ENCODE data around the gene SETD3. TPM values are rescaled to one million over a fixed set of nuclear protein-coding genes. Genes with fewer than 3 reads are reported as not detected.

SETD3 gene
- total and polyA plus RNA-seq, 9 donors, result 27.9 to 133 (median 79.2) TPM

- Histone ChIP-seq H3K36me3 (no peaks in the 10 kb centered on the region), H3K27me3 (no peaks in the 10 kb centered on the region), H3K27ac (no peak overlapping the region), H3K9me3 (no peaks in the 10 kb centered on the region), H3K4me1 (ENCODE audit: insufficient read depth) (no peaks in the 10 kb centered on the region), H3K4me3 (no peak overlapping the region)
- intact Hi-C loops (cut with DNase I), result no loop called here
- 88 to 91% (median 91%) methylated on average over 5 of the region's 5 CpGs for WGBS, 3 donors
- TF ChIP-seq POLR2A (IDR thresholded peaks at IDR 0.05) (no peak), EP300 (IDR thresholded peaks at IDR 0.05) (no peak), CTCF (IDR thresholded peaks at IDR 0.05) (no peak)
- DNase-seq, result no peak
These were observed 120.8 kb downstream of the SETD3 start for GRCh38 chr14:99359906-99360305.

DNA sequence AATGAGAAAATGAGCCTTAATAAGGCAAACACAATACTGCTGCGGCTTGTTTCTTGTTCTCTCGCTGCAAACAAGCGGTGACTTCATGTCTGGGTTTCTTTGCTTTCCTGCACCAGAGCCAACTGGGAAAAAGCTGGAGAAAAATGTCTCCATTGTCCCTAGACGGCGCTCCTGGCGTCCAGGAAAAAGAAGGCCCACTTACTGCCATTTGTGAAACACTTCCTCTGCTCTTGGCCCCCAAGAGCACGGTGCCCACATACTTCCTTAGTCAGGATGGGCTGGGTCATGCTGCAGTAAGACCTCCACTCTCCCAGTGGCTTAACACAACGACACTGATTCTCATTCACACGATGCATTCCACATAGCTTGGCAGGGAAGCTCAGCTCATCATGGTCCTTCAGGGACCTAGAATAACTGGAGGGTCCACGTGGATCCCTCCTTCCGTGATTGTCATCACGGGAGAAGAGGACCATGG is 122.7 kb downstream of the SETD3 start:
- no peak for TF ChIP-seq POLR2A (IDR thresholded peaks at IDR 0.05)
- no peak for TF ChIP-seq EP300 (IDR thresholded peaks at IDR 0.05)
- no peak for TF ChIP-seq CTCF (IDR thresholded peaks at IDR 0.05)
- 80 to 88% (median 84%) methylated on average over 12 of the region's 12 CpGs for WGBS, 3 donors
- H3K36me3 ChIP-seq, result no peaks in the 10 kb centered on the region
- no peaks in the 10 kb centered on the region for H3K4me1 ChIP-seq (ENCODE audit: insufficient read depth)
- intact Hi-C loops (cut with DNase I), result no loop called here
- DNase-seq, result no peak
- H3K4me3 ChIP-seq, result no peak overlapping the region
- no peak overlapping the region for H3K27ac ChIP-seq
- no peaks in the 10 kb centered on the region for H3K9me3 ChIP-seq
- H3K27me3 ChIP-seq, result no peaks in the 10 kb centered on the region

DNA sequence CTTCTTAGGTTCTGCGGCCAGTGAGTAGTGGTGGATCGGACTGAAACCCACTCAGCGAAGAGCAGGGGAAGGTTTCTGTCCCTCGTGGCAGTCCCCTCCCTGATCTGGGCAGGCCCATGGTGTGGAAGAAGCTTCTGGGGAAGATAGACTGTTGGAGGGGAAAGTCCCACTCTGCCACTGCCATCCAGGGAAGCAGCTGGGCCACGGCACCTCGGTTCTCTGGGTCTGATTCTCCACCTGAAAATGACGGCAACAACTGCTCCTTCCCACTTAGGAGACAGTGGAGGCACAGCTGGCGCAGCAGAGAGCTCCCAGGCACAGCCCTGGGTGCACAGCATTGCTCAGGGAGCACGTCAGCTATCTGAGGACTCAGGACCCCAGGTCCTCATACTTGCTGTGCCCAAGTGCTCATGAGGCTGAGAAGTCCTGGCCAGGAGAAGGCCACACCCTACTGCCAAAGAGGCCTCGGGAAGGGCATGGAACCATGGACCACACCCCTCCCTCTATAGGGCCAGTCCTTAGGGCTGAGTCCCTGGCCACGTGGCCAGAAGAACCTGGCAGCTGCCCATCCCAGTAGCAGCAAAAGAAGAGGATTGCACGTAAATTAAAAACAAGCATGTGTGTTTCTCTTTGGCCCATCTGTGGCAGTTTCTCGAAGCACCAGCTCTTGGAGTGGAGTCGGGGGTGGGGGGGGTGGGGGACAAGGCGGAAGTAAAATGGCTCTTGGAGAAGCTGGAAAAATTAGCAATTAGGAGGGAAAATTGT is 123.3 kb downstream of the SETD3 start:
- WGBS, 3 donors, result 74 to 83% (median 78%) methylated on average over 15 of the region's 15 CpGs
- Histone ChIP-seq H3K4me1 (ENCODE audit: insufficient read depth) (no peaks in the 10 kb centered on the region), H3K27ac (no peak overlapping the region), H3K27me3 (no peaks in the 10 kb centered on the region), H3K4me3 (no peak overlapping the region), H3K36me3 (no peaks in the 10 kb centered on the region), H3K9me3 (no peaks in the 10 kb centered on the region)
- no peak for DNase-seq
- intact Hi-C loops (cut with DNase I), result no loop called here
- TF ChIP-seq EP300 (IDR thresholded peaks at IDR 0.05) (no peak), CTCF (IDR thresholded peaks at IDR 0.05) (no peak), POLR2A (IDR thresholded peaks at IDR 0.05) (no peak)

- no peak overlapping the region for H3K27ac ChIP-seq
- H3K4me3 ChIP-seq, result no peak overlapping the region
- 76 to 82% (median 79%) methylated on average over 15 of the region's 15 CpGs for WGBS, 3 donors
- H3K36me3 ChIP-seq, result no peaks in the 10 kb centered on the region
- H3K4me1 ChIP-seq (ENCODE audit: insufficient read depth), result no peaks in the 10 kb centered on the region
- no peaks in the 10 kb centered on the region for H3K27me3 ChIP-seq
- intact Hi-C loops (cut with DNase I), result no loop called here
- DNase-seq, result no peak
- TF ChIP-seq CTCF (IDR thresholded peaks at IDR 0.05) (no peak), POLR2A (IDR thresholded peaks at IDR 0.05) (no peak), EP300 (IDR thresholded peaks at IDR 0.05) (no peak)
- no peaks in the 10 kb centered on the region for H3K9me3 ChIP-seq
These were observed 124.5 kb downstream of the SETD3 start for GRCh38 chr14:99356031-99356608.

All from ovary (tissue), 9 donors.